Renal pelvis (tissue), 12 donors: ENCODE data around the gene SLC26A8. TPM values are rescaled to one million over a fixed set of nuclear protein-coding genes. Genes with fewer than 3 reads are reported as not detected.

Source experiments
- DNase-seq: peaks from one replicate; pipeline ENCODE4 v3.0.0-alpha.2; 2013
- long read RNA-seq, 16 experiments: transcript quantifications; one replicate each; lab custom pipeline, GENCODE V29; 2026
- polyA plus RNA-seq, 3 donors: library from polyadenylated mRNA; unstranded; fragments of 120-200 nt; gene quantifications; one replicate each; pipeline ENCODE4 v1.2.1, GENCODE V29; 2013; ENCODE audit not compliant: insufficient read length in 3 of 3

Gene SLC26A8, protein sequence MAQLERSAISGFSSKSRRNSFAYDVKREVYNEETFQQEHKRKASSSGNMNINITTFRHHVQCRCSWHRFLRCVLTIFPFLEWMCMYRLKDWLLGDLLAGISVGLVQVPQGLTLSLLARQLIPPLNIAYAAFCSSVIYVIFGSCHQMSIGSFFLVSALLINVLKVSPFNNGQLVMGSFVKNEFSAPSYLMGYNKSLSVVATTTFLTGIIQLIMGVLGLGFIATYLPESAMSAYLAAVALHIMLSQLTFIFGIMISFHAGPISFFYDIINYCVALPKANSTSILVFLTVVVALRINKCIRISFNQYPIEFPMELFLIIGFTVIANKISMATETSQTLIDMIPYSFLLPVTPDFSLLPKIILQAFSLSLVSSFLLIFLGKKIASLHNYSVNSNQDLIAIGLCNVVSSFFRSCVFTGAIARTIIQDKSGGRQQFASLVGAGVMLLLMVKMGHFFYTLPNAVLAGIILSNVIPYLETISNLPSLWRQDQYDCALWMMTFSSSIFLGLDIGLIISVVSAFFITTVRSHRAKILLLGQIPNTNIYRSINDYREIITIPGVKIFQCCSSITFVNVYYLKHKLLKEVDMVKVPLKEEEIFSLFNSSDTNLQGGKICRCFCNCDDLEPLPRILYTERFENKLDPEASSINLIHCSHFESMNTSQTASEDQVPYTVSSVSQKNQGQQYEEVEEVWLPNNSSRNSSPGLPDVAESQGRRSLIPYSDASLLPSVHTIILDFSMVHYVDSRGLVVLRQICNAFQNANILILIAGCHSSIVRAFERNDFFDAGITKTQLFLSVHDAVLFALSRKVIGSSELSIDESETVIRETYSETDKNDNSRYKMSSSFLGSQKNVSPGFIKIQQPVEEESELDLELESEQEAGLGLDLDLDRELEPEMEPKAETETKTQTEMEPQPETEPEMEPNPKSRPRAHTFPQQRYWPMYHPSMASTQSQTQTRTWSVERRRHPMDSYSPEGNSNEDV
- under 1 TPM; 0.39 to 0.77 (median 0.40) TPM for polyA plus RNA-seq
- long read RNA-seq, donor 1 = 0 reads
- long read RNA-seq, donor 2 = 0 reads
- long read RNA-seq, donor 3 = 0 reads
- long read RNA-seq, donor 4 = 0 reads
- long read RNA-seq, donor 5 = 0 reads
- long read RNA-seq, donor 6 = 0 reads
- long read RNA-seq, donor 7 = 0 reads
- long read RNA-seq, donor 8 = 0 reads
- long read RNA-seq, donor 9 = 0 reads
- long read RNA-seq, donor 10 = 0 reads
- long read RNA-seq, donor 11 = 0 reads
- long read RNA-seq, donor 12 = 0 reads
- long read RNA-seq, donor 13 = 0 reads
- long read RNA-seq, donor 14 = 0 reads
- long read RNA-seq, donor 15 = 0 reads
- long read RNA-seq, donor 16 = 0 reads

DNA sequence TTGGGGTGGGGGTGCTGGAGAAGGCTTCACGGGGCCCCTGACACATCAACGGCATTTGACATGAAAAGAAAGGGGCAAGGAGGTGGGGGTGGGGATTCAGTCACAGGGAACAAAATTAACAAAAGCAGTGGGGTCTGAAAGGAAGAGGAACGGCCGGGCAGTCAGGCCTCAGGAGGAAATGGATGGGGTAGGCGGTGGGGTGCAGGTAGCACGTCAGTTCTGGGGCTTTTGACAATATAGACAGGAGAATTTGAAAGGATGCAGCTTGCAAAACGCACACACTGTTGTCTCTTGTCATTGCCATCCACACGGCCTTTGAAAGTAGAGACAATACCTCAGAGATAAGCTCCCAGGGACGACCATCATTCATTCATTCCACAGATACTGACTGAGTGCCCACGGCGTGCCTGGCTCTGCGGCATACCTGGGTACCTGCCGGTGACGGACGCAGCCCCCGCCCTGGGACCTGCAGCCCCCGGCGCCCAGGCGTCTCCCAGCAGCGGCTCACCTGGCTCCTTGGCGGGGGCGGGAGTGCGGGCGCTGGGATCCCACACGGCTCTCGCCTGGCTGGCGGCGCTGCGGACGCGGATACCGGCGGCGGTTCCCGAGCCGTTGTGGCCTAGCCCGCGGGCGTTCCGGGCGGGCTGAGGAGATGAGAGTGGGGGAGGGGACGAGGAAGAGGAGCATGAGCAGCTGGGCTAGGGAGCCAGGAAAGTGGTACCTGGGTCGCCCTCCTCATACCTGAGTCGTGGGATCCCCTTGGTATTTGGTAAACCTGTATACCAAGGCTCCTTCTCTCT, at the start of gene SLC26A8:
TSS of gene SLC26A8 (minus strand) at position 646 of the 800 bp plus-strand sequence. CDS start 4,934 bp downstream, outside the sequence.
- no peak for DNase-seq

DNA sequence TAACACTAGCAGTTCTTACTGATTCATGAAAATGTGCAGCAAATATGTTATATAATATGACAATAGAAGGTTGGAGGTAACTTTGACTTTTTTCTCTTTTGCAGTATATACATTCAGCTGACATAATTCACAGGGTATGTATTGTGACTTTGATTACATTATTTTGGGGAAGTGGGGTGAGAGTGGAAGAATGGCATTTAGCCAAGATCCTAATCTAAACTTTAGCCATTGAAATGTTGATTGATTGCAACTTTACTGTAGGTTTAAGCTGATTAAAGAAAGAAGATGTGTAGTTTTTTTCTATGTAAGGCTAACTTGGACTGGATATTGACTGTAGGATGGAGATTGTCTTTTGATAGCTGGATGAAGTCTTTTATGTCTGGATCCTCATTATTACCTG, 49.1 kb upstream of the SLC26A8 start:
- DNase-seq = no peak

DNA sequence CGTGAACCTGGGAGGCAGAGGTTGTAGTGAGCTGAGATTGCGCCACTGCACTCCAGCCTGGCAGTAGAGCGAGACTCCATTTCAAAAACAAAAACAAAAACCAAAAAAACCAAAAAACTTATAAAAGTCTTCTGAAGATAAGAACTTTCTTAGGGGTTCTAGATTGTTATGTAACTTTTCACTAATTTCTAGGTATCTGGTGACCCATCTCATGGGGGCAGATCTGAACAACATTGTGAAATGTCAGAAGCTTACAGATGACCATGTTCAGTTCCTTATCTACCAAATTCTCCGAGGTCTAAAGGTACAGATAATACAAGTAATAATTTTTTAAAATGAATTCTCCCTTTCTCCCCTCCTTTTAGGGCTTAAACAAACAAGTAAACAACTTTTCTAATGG, 48.2 kb upstream of the SLC26A8 start:
- DNase-seq = no peak

DNA sequence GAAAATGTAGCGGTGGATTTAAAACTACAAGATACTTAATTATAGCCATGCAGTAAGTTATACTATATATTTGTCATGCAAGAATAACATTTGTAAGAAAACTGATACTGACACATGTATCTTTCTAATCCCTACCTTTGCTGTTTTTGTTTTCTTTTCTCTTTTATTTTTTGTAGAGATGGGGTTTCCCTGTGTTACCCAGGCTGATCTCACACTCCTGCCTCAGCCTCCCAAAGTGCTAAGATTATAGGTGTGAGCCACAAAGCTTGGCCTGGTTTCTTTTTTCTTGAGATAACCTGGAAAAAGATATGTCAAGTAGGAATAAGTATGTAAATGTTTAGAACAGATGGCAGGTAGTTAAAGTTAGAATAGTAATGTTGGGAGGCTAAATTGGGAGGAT, 47.3 kb upstream of the SLC26A8 start:
- no peak for DNase-seq

DNA sequence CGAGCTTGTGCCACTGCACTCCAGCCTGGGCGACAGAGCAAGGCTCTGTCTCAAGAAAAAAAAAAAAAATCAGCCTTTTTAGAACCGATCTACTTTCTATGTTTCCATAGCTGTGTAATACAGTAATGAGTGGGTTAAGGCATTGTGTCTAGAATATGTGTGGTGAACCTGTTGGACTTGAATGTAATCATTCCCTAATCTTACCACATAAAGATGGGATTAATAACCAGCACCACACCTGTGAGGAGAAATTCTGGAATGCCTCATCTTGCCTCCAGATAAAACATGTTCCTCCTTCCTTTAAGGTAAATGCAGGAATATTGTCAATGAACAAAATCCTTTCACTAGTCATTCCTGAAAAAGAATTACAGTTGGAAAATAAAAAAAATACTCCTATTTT, 46.8 kb upstream of the SLC26A8 start:
- DNase-seq = no peak

DNA sequence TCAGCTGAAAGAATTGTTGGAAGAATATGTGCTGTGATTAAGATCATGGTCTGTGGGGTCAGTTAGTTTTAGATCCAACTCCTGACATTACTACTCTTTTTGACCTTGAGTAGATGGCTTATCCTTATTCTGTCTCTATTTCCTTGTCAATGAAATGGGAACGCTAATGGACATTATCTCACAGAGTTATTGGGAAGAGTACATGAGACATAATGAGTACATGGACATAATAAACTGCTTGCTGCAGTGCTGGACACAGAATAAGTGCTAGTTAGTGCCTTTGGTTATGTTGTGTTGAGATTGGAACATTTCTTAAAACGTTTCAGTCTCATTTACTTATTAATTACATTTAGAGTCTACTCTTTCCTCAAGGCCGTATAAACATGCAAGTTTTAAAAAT, 45.8 kb upstream of the SLC26A8 start:
- DNase-seq = no peak

DNA sequence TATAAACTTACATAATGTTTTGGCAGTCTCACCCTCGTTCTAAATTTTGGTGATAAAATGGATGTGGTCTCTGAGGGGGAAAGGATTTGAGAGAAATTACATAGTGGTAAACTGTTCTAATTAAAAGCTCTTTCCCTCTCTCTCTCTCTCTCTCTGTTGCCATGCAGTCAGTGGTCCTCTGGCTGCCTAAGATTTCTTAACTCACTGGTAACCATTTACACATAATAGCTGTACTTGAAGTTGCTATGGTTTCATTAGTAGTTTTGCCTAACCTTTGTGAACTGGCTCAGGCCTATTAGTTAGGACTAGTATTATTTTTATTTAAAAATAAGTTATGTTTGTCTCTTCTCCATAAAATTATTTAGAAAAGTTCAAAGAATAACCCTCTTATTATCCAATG, 45.1 kb upstream of the SLC26A8 start:
- no peak for DNase-seq

DNA sequence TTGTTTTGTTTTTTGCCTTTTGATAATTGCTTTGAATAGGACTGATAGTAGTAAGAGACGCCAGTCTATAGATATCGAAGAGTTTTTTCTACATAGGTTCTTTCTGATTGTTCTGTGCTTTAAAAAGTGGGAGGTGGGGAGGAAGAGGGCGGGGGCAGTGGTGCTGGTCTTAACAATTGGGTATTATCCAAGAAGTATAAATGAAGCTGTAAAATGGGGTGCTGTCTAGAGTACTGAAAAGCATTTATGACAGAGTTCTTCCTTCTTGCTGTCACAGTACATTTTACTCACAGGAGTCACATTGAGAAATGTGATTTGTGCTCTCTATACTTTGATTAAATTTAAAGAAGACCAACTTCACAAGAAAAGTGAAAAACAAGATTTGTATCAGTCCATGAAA, 44.1 kb upstream of the SLC26A8 start:
- DNase-seq = no peak

DNA sequence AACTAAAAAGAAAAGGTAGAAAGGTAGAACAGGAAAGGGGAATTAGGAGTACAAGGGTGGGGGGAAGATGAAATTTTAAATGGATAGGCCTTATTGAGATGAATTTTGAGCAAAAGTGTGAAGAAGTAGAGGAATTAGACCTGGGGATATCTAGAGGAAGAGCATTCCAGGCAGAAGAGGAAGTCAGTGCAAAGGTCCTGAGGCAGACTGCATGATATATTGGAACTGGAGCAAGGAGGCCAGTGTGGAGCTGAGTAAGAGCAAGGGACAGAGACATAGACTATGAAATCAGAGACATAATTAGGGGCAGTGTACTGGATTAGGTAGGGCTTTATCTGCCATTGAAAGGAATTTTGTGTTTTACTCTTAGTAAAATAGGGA, 43.6 kb upstream of the SLC26A8 start:
- no peak for DNase-seq

DNA sequence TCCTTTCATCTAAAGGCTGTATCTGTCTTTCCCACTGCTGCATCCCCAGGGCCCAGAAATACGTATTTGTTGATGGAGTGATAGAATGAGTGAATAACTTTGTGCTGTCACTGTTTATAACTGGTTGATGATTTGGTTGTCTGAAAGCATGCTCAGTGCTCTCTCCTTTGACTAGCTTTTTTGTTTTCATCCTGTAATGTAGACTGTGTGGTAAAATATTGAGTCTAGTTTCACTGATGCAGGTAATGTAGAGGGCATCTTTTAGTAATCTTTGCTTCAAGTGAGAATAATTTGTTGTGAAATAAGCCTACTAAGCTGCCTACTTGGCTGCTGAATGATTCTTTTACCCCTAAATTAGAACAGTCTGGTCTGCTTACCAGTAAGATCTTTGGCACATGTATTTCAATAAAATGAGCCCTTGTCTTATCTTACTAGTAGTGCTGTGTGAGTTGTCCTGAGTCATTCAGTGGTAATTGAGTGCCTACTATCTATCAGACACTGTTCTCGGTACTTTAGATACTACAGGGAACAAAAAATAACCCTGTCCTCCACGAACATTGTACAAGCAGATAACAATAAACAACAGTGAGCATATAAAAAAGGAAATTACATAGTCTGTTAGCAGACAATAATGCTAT, 43.1 kb upstream of the SLC26A8 start:
- DNase-seq = no peak

DNA sequence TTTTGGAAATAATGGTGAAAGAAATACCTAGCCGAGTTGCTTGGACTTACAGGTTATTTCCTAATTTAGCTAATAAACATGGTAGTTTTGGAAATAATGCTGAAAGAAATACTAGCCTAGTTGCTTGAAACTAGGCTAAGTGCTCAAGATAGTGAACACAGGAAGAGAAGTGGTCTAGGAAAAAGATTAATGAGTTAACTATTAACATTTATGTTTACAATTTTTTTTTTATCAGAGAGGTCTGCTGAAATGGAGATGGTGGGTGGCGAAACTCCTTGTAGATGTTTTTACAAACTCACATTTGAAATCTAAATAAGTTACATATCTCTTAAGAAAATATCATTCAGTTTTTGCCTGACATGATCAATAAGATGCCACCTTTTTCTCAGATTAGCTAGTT, 42.4 kb upstream of the SLC26A8 start:
- DNase-seq = no peak

DNA sequence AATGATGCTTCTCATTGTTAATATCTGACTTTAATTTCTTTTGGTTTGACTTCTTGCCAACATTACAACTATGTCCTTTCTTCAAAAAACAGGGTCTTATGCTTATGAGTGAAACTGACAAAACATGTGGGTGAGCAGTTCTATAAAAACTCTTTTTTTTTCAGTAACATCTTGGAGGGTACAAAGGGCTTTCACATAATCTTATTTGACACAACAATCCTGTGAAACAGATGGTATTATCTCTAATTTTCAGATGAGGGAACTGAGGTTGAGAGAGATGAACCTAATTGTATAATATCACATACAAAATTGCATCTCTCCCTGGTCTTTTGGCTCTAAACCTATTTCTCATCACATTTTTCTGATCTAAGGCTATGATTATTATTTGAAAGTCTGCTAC, 41.5 kb upstream of the SLC26A8 start:
- no peak for DNase-seq

DNA sequence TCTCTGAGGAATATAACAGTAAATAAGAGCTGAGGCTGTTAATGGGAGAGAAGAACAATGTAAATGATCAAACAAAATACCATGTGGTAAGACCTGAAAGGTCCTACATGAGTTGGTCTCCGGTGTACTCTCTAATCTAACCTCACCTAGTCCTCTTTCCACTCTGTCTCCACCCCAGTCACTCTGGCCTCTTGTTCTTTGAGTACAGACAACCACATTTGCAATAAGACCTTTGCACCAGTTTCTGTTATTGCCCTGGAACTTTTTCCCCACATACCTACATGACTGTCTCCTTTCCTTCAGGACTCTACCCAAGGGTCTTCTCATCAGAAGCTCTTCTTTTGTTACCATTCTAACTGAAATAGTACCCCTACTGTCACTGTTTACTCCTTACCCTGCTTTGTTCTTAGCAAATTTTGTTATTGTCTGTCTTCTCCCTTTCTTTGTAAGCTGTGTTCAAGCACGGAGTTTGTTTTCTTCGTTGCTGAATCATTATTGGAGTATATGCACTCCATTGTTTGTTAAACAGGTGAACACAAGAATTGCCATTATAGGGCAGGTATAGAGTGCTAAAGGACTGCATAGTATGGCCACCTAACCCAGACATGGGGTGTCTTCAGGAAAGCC, 40.4 kb upstream of the SLC26A8 start:
- DNase-seq = no peak

DNA sequence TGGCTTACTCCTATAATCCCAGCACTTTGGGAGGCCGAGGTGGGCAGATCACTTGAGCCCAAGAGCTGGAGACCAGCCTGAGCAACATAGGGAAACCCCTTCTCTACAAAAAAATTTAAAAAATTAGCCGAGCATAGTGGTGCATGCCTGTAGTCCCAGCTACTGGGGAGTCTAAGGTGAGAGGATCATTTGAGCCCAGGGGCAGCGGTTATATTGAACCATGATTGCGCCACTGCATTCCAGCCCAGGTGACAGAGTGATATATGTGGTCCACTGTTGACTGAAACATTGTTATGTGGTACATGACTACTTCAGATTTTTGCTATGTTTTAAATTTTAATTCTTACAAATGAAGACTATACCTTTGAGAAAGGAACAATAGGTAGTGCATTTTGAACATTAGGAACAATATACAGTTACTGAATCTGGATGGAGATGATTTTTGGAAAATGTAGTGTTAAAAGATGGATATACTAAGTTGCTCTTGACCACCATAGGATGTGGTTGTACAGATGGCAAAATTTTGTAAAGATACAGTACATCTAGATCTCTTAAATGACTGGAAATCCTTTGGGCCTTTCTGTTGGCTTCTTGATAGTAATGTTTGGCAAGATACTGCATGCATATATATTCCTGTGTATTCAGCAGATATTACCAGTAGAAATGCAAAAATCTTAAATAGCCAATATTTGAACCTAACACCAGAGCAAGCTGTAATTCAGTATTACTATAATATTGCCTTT, 39.0 kb upstream of the SLC26A8 start:
- DNase-seq = no peak

DNA sequence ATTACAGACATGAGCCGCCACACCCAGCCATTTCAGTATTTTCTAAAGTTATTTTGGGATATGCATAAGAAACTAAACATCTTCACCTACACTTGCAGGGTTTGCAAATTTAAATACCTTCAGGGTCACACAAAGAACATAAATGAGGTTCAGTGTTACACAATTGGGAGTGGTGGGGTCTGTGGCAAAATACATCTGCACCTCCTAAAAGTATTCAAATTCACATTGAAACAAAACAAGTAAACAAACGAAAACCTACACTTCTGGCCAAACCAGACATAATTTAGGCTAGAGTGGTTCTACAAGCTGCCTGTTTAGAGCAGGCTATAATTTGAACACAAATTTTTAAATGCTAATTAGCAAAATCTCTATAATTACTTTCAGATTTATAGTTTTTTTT, 37.8 kb upstream of the SLC26A8 start:
- no peak for DNase-seq

DNA sequence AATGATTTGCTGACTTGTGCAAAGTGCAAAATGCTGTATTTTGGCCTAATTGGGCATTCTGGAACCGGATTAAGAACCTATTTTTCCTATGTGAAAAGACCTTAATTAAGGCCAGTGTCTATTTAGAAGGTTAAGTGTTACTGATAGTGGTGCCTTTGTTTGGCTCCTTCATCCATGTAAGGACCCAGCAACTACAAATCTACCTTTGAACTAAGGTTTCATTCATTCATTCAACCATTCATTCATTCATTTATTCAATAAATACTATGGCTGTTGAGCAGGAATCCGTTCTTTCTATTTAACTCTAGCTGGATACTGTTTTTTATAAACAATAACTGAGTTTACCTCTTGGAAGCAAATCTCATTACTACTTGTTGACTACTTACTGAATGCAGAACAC, 36.8 kb upstream of the SLC26A8 start:
- DNase-seq = no peak

DNA sequence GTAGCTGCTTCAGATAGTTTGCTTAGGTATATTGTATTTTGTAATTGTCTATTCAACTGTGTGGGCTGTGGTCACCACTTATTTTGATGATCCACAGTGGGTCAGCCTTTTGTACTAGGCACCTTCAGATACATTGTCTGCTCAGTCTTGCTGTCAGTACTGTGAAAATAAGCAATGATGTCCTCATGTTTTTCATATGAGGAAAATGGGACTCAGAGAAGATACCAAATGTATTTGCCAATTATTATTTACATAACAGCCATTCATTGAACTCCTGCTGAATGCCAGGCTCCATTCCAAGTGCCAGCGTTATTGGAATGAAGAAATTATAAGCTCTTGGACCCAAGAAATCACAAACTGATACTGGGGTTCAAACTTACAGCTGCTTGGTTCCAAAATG, 31.7 kb upstream of the SLC26A8 start:
- no peak for DNase-seq

DNA sequence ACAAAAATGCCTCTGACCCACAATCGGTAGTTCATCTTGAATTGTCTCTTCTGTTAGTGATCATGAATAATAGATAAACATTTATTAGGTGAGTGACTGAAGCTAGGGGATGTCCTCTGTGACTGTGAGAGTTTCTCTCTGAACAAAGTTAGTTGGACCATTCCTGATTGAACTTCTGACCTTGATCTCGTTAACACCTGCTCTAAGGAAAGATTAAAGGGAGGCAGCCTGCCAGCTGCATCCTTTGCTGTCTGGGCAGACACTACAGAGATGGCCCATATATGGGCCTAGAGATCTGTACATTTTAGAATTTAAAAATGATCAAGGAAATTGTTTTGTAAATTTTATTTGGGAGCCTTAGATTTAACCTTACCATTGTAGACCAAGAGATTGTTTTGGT, 30.5 kb upstream of the SLC26A8 start:
- no peak for DNase-seq

DNA sequence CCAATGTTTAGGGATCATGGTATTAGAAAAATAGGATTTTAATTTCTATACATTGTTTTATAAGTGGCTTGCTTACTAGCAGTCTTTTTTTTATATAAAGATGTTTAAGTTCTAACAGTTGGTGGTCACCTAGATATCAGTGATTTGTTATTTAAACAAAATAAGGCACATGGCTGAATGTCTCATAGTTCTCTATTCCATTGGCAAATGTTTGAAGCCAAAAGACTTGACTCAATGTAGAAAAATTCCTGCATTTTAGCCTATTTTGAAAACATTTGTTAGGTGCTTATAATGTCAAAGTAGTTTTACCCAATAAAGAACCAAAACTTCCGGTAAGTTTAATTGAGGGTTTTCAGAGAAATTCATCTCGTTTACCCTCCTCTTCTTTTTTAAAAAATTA, 30.0 kb upstream of the SLC26A8 start:
- no peak for DNase-seq

DNA sequence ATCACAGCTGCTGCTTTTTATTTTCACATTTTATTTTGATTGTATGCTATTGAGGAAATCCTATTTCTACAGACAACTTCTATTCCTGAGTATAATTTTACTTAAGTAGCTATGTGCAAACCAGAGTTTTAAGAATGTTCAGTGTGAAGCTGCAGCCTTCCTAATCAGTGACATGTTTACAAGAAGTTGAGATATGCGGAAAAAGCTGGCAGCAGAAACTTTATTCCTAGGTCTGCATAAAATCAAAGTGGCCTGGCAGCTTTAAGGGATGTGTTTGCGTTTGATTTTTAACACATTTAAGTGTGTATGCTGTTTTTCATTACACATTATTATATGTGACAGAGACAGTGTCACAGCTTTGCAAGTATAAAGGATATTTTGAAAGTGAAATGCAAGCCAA, 29.4 kb upstream of the SLC26A8 start:
- DNase-seq = no peak
